Astrocyte (in vitro differentiated cells and primary cell): Measurements from ENCODE around the gene GABBR1. TPM values are rescaled to one million over a fixed set of nuclear protein-coding genes. Genes with fewer than 3 reads are reported as not detected.

Experiments
- DNase-seq: peaks from one replicate; pipeline ENCODE4 v3.0.0-alpha.2; 2010; ENCODE audit warnings: low read depth
- FAIRE-seq: peaks from 2 replicates; lab custom pipeline; 2011; peaks lifted over from hg19 to GRCh38; lab: Jason Lieb, UNC
- H2AFZ ChIP-seq: 2 replicates; pipeline ENCODE4 v1.6.0; 2012; ENCODE audit warnings: low read depth, low read length, inconsistent platforms
- H3K27ac ChIP-seq: 2 replicates; pipeline ENCODE4 v1.5.1; 2011; ENCODE audit warnings: low read depth, low read length, inconsistent platforms
- H3K27me3 ChIP-seq: 2 replicates; pipeline ENCODE4 v1.6.0; 2011; ENCODE audit warnings: low read length, inconsistent platforms; ENCODE audit not compliant: insufficient read depth
- H3K36me3 ChIP-seq: 2 replicates; pipeline ENCODE4 v1.5.1; 2011; ENCODE audit warnings: low read length, inconsistent platforms; ENCODE audit not compliant: insufficient read depth
- H3K4me1 ChIP-seq: 2 replicates; pipeline ENCODE4 v1.5.1; 2011; ENCODE audit warnings: low read length, inconsistent platforms; ENCODE audit not compliant: insufficient read depth
- H3K4me2 ChIP-seq: 2 replicates; pipeline ENCODE4 v1.6.0; 2012; ENCODE audit warnings: low read length, inconsistent platforms
- H3K4me3 ChIP-seq: 2 replicates; pipeline ENCODE4 v1.5.1; 2011; ENCODE audit warnings: low read depth, mild to moderate bottlenecking, low read length, inconsistent platforms; ENCODE audit not compliant: insufficient read depth
- H3K79me2 ChIP-seq: 2 replicates; pipeline ENCODE4 v1.6.0; 2012; ENCODE audit warnings: mild to moderate bottlenecking, low read length, inconsistent platforms; ENCODE audit not compliant: insufficient read depth
- H3K9ac ChIP-seq: 2 replicates; pipeline ENCODE4 v1.6.0; 2012; ENCODE audit warnings: mild to moderate bottlenecking, low read length, inconsistent platforms
- H3K9me3 ChIP-seq: 2 replicates; pipeline ENCODE4 v1.5.1; 2012; ENCODE audit warnings: low read depth, mild to moderate bottlenecking, low read length, inconsistent platforms; ENCODE audit not compliant: insufficient read depth
- H4K20me1 ChIP-seq: 2 replicates; pipeline ENCODE4 v1.6.0; 2012; ENCODE audit warnings: low read length, inconsistent platforms; ENCODE audit not compliant: insufficient read depth
- H3K27ac Mint-ChIP-seq: one replicate; pipeline ENCODE4 v1.8.0; 2021; ENCODE audit warnings: mild to moderate bottlenecking, mixed read lengths; ENCODE audit not compliant: unreplicated experiment
- H3K27me3 Mint-ChIP-seq: one replicate; pipeline ENCODE4 v1.8.0; 2021; ENCODE audit warnings: low read depth, mixed read lengths; ENCODE audit not compliant: unreplicated experiment
- H3K36me3 Mint-ChIP-seq: one replicate; pipeline ENCODE4 v1.8.0; 2021; ENCODE audit warnings: low read depth, mixed read lengths; ENCODE audit not compliant: unreplicated experiment
- H3K4me1 Mint-ChIP-seq: one replicate; pipeline ENCODE4 v1.8.0; 2021; ENCODE audit warnings: low read depth, mixed read lengths; ENCODE audit not compliant: unreplicated experiment
- H3K4me3 Mint-ChIP-seq: one replicate; pipeline ENCODE4 v1.8.0; 2021; ENCODE audit warnings: mild to moderate bottlenecking, moderate library complexity, mixed read lengths; ENCODE audit not compliant: unreplicated experiment
- H3K9me3 Mint-ChIP-seq: one replicate; pipeline ENCODE4 v1.8.0; 2021; ENCODE audit warnings: mild to moderate bottlenecking, mixed read lengths; ENCODE audit not compliant: unreplicated experiment
- EZH2 ChIP-seq: IDR thresholded peaks from 2 replicates; pipeline ENCODE4 v1.6.1; 2012; ENCODE audit warnings: mild to moderate bottlenecking, low read length, inconsistent platforms; ENCODE audit not compliant: insufficient read depth
- total RNA-seq: library from RNA; stranded (reverse); gene quantifications from 2 replicates; pipeline ENCODE4 v1.2.1, GENCODE V29; 2021
- TF ChIP-seq, protein P1 (sequence below): IDR thresholded peaks from 2 replicates; pipeline ENCODE4 v1.5.1; 2011; ENCODE audit warnings: low read depth, mild to moderate bottlenecking, inconsistent platforms, low read length, moderate library complexity; ENCODE audit not compliant: insufficient read depth

GABBR1 gene
- total RNA-seq, 1 donor from 2014 or later: 66.3 TPM

DNA sequence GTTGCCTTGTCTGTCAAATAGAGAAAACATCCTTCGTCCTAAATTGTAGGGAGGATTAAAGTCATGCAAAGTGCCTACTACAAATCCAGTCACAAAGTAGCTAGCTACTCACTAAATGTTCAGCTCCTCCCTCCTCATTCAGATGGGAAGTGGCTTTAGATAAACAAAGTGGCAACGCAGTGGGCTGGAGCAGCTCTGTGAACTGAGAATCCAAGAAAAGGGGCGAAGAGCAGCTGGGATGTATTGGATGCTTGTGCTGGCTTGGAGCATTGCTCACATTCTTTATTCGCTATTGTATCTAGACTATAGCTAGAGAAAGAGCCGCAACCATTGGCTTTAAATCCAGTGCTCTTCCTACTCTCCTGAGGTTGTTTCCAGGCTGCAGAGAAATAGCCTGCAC, 34.2 kb upstream of the GABBR1 start:
- Histone ChIP-seq H3K4me1 (no peaks in the 10 kb centered on the region), H3K4me3 (no peak overlapping the region), H3K79me2 (no peaks in the 10 kb centered on the region), H3K36me3 (no peaks in the 10 kb centered on the region), H3K4me2 (no peak overlapping the region), H3K9me3 (no peaks in the 10 kb centered on the region), H2AFZ (no peak overlapping the region), H3K27ac (no peak overlapping the region), H3K9ac (no peak overlapping the region), H4K20me1 (no peaks in the 10 kb centered on the region), H3K27me3 (peaks cover 6% of the 10 kb centered on the region)
- FAIRE-seq (no peak), DNase-seq (no peak)
- peaks cover 5% of the 10 kb centered on the region for H3K27me3 Mint-ChIP-seq
- H3K36me3 Mint-ChIP-seq: no peaks in the 10 kb centered on the region
- peaks cover 4% of the 10 kb centered on the region for H3K9me3 Mint-ChIP-seq
- TF ChIP-seq, protein P1, sequence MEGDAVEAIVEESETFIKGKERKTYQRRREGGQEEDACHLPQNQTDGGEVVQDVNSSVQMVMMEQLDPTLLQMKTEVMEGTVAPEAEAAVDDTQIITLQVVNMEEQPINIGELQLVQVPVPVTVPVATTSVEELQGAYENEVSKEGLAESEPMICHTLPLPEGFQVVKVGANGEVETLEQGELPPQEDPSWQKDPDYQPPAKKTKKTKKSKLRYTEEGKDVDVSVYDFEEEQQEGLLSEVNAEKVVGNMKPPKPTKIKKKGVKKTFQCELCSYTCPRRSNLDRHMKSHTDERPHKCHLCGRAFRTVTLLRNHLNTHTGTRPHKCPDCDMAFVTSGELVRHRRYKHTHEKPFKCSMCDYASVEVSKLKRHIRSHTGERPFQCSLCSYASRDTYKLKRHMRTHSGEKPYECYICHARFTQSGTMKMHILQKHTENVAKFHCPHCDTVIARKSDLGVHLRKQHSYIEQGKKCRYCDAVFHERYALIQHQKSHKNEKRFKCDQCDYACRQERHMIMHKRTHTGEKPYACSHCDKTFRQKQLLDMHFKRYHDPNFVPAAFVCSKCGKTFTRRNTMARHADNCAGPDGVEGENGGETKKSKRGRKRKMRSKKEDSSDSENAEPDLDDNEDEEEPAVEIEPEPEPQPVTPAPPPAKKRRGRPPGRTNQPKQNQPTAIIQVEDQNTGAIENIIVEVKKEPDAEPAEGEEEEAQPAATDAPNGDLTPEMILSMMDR: no peak
- TF ChIP-seq EZH2: no peak
- peaks cover 10% of the 10 kb centered on the region for H3K4me1 Mint-ChIP-seq
- no peak overlapping the region for H3K27ac Mint-ChIP-seq
- no peak overlapping the region for H3K4me3 Mint-ChIP-seq

DNA sequence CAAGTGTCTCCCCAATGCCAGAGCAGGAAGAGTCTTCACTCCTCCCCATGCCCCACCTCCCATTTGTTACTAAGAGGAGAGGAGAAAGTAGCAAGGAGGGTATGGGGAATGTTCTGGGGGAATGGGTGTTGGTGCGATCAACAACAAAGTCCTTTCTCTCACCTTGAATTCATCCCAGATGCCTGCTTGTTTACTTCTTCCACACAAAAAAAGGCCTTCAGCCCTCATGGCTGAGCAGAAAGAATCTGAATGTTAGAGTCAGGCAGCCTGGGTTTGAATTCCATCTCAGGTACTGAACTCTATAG, 33.8 kb upstream of the GABBR1 start:
- Mint-ChIP-seq H3K27ac (no peak overlapping the region), H3K36me3 (no peaks in the 10 kb centered on the region), H3K27me3 (peaks cover 5% of the 10 kb centered on the region), H3K4me1 (peaks cover 10% of the 10 kb centered on the region), H3K9me3 (peaks cover 4% of the 10 kb centered on the region), H3K4me3 (no peak overlapping the region)
- no peak overlapping the region for H3K4me3 ChIP-seq
- DNase-seq: no peak
- no peaks in the 10 kb centered on the region for H3K79me2 ChIP-seq
- H3K36me3 ChIP-seq: no peaks in the 10 kb centered on the region
- H3K27me3 ChIP-seq: peaks cover 6% of the 10 kb centered on the region
- no peaks in the 10 kb centered on the region for H3K4me1 ChIP-seq
- no peak overlapping the region for H2AFZ ChIP-seq
- no peak for FAIRE-seq
- no peaks in the 10 kb centered on the region for H4K20me1 ChIP-seq
- H3K9me3 ChIP-seq: no peaks in the 10 kb centered on the region
- no peak for TF ChIP-seq EZH2
- H3K9ac ChIP-seq: no peak overlapping the region
- no peak overlapping the region for H3K4me2 ChIP-seq
- no peak overlapping the region for H3K27ac ChIP-seq

DNA sequence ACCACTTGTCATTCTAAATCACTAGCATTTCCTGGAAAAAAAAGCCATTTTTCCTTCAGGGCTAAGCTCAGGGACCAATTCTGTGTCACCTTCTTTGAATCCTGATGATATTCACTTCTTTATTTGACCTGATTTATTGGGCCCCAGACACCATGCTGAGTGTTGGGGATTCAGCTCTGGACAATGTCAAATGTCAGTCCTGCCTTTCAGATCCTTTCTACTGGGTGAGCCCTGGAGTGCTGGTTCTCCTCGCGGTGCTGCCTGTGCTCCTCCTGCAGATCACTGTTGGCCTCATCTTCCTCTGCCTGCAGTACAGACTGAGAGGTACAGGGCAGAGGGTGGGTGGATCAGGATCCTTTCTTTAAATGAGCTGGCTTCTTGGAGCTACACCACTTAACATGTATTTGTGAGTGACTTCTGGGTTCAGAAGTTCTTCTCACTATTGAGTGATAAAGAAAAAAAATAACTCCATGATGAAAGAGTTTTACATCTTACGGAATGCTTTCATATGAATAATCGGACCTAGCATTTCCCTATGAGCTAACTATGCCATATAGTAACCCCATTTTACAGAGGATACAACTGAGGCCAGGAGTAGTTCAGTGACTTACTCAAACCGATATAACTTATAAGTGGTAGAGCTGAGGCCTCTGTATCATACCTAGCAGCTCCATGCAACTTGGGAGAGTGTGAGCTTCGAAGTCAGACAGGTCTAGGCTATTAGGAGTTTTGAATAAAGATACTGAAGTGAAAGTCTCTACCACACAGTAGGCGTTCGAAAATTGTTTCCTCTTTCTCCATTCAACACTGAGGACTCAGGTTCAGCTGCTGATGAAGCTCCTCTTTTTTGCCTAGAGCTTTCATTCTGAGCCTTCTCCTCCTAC, 33.2 kb upstream of the GABBR1 start:
- DNase-seq: no peak
- H3K4me1 Mint-ChIP-seq: peaks cover 10% of the 10 kb centered on the region
- Histone ChIP-seq H3K4me3 (no peak overlapping the region), H3K27ac (no peak overlapping the region), H3K9me3 (no peaks in the 10 kb centered on the region), H2AFZ (no peak overlapping the region), H3K79me2 (no peaks in the 10 kb centered on the region), H4K20me1 (no peaks in the 10 kb centered on the region), H3K27me3 (peaks cover 7% of the 10 kb centered on the region), H3K9ac (no peak overlapping the region), H3K4me1 (no peaks in the 10 kb centered on the region), H3K4me2 (no peak overlapping the region), H3K36me3 (no peaks in the 10 kb centered on the region)
- H3K9me3 Mint-ChIP-seq: peaks cover 4% of the 10 kb centered on the region
- H3K27ac Mint-ChIP-seq: no peak overlapping the region
- no peak for FAIRE-seq
- no peak overlapping the region for H3K4me3 Mint-ChIP-seq
- H3K27me3 Mint-ChIP-seq: peaks cover 5% of the 10 kb centered on the region
- TF ChIP-seq, protein P1: no peak
- TF ChIP-seq EZH2: no peak
- no peaks in the 10 kb centered on the region for H3K36me3 Mint-ChIP-seq
